ENCODE results near the gene HAAO.

DNA sequence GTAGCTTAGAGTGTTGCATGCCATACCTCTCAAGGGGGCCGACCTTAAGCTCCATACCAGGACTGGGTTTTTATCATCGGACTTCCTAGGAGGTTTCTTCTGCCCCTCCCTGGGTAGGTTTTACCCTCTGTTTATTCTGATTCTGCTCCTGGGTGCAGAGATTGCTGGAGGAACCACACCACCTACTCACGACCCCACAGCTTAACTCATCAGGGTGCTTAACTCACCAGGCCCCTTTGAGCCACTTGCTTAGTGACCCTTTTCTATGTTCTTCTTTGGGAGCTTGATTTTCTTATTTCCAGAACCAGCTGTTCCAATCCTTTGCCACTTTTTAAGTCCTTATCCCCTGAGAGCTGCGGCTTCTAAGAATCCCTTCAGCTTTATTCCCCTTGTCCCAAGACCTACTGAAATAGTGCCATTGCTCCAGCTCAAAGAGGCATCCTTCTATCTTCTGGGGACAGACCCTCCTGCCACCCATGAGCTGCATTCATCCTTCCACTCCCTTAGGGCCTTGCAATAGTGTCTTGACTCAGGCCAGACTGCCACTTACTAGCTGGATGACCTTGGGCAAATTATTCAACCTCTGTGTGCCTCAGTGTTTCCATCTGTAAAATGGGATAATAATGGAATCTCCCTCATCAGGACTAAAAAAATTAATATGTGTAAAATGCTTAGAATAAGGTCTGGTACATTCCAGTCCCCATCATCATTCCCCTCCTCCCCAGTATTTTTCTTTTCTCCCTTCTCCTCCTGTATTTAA, 34.2 kb downstream of the HAAO start:
- TF ChIP-seq, protein P1, sequence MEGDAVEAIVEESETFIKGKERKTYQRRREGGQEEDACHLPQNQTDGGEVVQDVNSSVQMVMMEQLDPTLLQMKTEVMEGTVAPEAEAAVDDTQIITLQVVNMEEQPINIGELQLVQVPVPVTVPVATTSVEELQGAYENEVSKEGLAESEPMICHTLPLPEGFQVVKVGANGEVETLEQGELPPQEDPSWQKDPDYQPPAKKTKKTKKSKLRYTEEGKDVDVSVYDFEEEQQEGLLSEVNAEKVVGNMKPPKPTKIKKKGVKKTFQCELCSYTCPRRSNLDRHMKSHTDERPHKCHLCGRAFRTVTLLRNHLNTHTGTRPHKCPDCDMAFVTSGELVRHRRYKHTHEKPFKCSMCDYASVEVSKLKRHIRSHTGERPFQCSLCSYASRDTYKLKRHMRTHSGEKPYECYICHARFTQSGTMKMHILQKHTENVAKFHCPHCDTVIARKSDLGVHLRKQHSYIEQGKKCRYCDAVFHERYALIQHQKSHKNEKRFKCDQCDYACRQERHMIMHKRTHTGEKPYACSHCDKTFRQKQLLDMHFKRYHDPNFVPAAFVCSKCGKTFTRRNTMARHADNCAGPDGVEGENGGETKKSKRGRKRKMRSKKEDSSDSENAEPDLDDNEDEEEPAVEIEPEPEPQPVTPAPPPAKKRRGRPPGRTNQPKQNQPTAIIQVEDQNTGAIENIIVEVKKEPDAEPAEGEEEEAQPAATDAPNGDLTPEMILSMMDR (conservative IDR thresholded peaks at IDR 0.05; ENCODE audit: low read depth, low read length), result no peak
- no peak for TF ChIP-seq EZH2 (IDR thresholded peaks at IDR 0.05; ENCODE audit: low read length, unreplicated experiment)
